Prostate gland (tissue), 2 donors: ENCODE results near the gene NDUFA13. TPM values are rescaled to one million over a fixed set of nuclear protein-coding genes. Genes with fewer than 3 reads are reported as not detected.

Experiments
- DNase-seq: peaks from one replicate; pipeline ENCODE4 v3.0.0-alpha.2; 2019; ENCODE audit warnings: low spot score
- H3K27ac ChIP-seq, 2 donors: fragments of 200-600 bp; sonication (generic); 2 replicates each; pipeline ENCODE4 v1.5.1; 2017 to 2019
- H3K27me3 ChIP-seq: fragments of 200-600 bp; sonication (generic); replicated peaks from 2 replicates; pipeline ENCODE4 v1.5.1; 2019; ENCODE audit not compliant: insufficient read depth
- H3K36me3 ChIP-seq, 2 donors: fragments of 200-600 bp; sonication (generic); 1 replicate in 1 of 2; 2 replicates in 1 of 2; pipeline versions ENCODE4 v1.5.1 to v1.8.1; 2017 to 2019
- H3K4me1 ChIP-seq: fragments of 200-600 bp; sonication (generic); replicated peaks from 2 replicates; pipeline ENCODE4 v1.5.1; 2019
- H3K4me3 ChIP-seq, 2 donors: fragments of 200-600 bp; sonication (generic); 2 replicates each; pipeline ENCODE4 v1.5.1; 2017 to 2019
- H3K9me3 ChIP-seq: fragments of 200-600 bp; sonication (generic); 2 replicates; pipeline ENCODE4 v1.5.1; 2017
- POLR2A ChIP-seq: fragments of 450-650 bp; IDR thresholded peaks from one replicate; pipeline ENCODE4 v1.6.1; 2016; ENCODE audit warnings: antibody characterized with exemption, mild to moderate bottlenecking
- POLR2AphosphoS5 ChIP-seq: sonication (generic); formaldehyde crosslinking; IDR thresholded peaks from one replicate; pipeline ENCODE4 v1.6.1; 2017; ENCODE audit warnings: antibody characterized with exemption
- WGBS: methylation state at CpG from one replicate; pipeline ENCODE4 v1.1.5; 2018; 5-methylcytosine and 5-hydroxymethylcytosine counted together
- intact Hi-C: fragments of 100-400 bp; cut with DNase I; formaldehyde crosslinking; loops from one replicate; pipeline ENCODE4 v1.14.2; 2022
- total RNA-seq, 2 donors: library from RNA; depleted of rRNA; stranded (reverse); fragments of >200 nt; gene quantifications; one replicate each; pipeline ENCODE4 v1.1.0, GENCODE V29; 2016
- TF ChIP-seq, protein P1 (sequence below), 4 experiments: fragments of 200-600 bp in 2 of 4; fragments of 450-650 bp in 2 of 4; sonication (generic) in 2 of 4; IDR thresholded peaks; 1 replicate in 3 of 4; 2 replicates in 1 of 4; pipeline ENCODE4 v1.5.1; 2016 to 2019; ENCODE audit warnings: antibody characterized with exemption in 4 of 4, mild to moderate bottlenecking in 2 of 4, moderate library complexity in 2 of 4

The NDUFA13 gene
- total RNA-seq, 2 donors from 2014 or later: 46.0 to 57.4 TPM

GRCh38 chr19:19567391-19567790 is 51.4 kb downstream of the NDUFA13 start:
- Histone ChIP-seq H3K4me1 (no peaks in the 10 kb centered on the region), H3K36me3 (no peaks in the 10 kb centered on the region), H3K27me3 (no peaks in the 10 kb centered on the region), H3K27ac (no peak overlapping the region), H3K4me3 (no peak overlapping the region), H3K9me3 (no peaks in the 10 kb centered on the region)
- no peak for DNase-seq
- 81% methylated on average over 3 of the region's 3 CpGs for WGBS
- TF ChIP-seq POLR2A (no peak), POLR2AphosphoS5 (no peak)
- TF ChIP-seq, protein P1, sequence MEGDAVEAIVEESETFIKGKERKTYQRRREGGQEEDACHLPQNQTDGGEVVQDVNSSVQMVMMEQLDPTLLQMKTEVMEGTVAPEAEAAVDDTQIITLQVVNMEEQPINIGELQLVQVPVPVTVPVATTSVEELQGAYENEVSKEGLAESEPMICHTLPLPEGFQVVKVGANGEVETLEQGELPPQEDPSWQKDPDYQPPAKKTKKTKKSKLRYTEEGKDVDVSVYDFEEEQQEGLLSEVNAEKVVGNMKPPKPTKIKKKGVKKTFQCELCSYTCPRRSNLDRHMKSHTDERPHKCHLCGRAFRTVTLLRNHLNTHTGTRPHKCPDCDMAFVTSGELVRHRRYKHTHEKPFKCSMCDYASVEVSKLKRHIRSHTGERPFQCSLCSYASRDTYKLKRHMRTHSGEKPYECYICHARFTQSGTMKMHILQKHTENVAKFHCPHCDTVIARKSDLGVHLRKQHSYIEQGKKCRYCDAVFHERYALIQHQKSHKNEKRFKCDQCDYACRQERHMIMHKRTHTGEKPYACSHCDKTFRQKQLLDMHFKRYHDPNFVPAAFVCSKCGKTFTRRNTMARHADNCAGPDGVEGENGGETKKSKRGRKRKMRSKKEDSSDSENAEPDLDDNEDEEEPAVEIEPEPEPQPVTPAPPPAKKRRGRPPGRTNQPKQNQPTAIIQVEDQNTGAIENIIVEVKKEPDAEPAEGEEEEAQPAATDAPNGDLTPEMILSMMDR (IDR thresholded peaks at IDR 0.05): no peak
- intact Hi-C loops: no loop called here

DNA sequence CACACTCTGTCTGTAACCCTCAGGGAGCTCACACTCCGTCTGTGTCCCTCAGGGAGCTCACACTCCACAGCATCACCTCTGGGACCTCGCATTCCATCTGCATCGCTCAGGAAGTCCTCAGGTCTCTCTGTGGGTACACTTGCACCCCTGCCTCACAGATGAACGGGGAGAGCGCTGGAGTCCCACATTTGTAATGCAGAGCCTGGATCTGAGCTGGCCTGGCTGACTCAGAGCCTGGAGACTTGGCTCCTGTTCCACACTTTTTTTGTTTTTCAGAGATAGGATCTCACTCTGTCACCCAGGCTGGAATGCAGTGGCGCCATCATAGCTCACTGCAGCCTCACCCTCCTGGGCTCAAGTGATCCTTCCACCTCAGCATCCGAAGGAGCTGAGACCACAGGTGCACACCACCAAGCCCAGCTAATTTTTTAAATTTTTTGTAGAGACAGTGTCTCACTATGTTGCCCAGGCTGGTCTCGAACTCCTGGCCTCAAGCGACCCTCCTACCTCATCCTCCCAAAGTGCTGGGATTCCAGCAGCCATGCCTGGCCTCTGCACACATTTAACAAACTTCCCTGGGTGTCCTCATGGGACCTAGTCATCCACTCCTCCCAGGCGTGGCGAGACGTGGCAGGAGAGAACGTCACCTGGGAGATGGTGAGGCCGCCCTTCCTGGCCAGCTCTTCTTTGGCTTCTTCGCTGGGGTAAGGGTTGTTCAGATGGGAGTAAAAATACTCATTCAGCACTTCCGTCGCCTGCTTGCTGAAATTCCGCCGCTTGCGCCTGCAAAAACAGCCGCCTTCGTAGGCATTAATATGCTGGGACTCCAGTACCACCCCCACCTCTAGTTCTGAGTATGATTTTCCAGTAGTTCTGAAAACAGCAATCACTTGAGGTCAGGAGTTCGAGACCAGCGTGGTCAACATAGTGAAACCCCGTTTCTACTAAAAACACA is 53.1 kb downstream of the NDUFA13 start:
- 88% methylated on average over 25 of the region's 25 CpGs for WGBS
- H3K27ac ChIP-seq: no peak overlapping the region
- no peaks in the 10 kb centered on the region for H3K4me1 ChIP-seq
- H3K27me3 ChIP-seq: no peaks in the 10 kb centered on the region
- DNase-seq: no peak
- no peaks in the 10 kb centered on the region for H3K36me3 ChIP-seq
- H3K9me3 ChIP-seq: no peaks in the 10 kb centered on the region
- H3K4me3 ChIP-seq: no peak overlapping the region
- TF ChIP-seq, protein P1 (IDR thresholded peaks at IDR 0.05): no peak
- TF ChIP-seq POLR2A (no peak), POLR2AphosphoS5 (no peak)
- intact Hi-C loops: no loop called here

- Histone ChIP-seq H3K27ac (no peak overlapping the region), H3K27me3 (no peaks in the 10 kb centered on the region), H3K4me1 (no peaks in the 10 kb centered on the region), H3K9me3 (no peaks in the 10 kb centered on the region), H3K36me3 (no peaks in the 10 kb centered on the region), H3K4me3 (no peak overlapping the region)
- DNase-seq: no peak
- intact Hi-C loops: no loop called here
- WGBS: 78% methylated on average over 10 of the region's 10 CpGs
- TF ChIP-seq POLR2A (no peak), POLR2AphosphoS5 (no peak)
- TF ChIP-seq, protein P1 (IDR thresholded peaks at IDR 0.05): no peak
Observed at GRCh38 chr19:19570571-19570970, 54.5 kb downstream of the NDUFA13 start.

GRCh38 chr19:19571071-19571786 is 55.2 kb downstream of the NDUFA13 start:
- intact Hi-C loops: no loop called here
- Histone ChIP-seq H3K4me3 (no peak overlapping the region), H3K27me3 (no peaks in the 10 kb centered on the region), H3K27ac (no peak overlapping the region), H3K36me3 (no peaks in the 10 kb centered on the region), H3K4me1 (no peaks in the 10 kb centered on the region), H3K9me3 (no peaks in the 10 kb centered on the region)
- TF ChIP-seq, protein P1 (IDR thresholded peaks at IDR 0.05): no peak
- no peak for TF ChIP-seq POLR2AphosphoS5
- no peak for TF ChIP-seq POLR2A
- no peak for DNase-seq
- 85% methylated on average over 11 of the region's 11 CpGs for WGBS
